ENCODE data around the gene CDS2.

DNA sequence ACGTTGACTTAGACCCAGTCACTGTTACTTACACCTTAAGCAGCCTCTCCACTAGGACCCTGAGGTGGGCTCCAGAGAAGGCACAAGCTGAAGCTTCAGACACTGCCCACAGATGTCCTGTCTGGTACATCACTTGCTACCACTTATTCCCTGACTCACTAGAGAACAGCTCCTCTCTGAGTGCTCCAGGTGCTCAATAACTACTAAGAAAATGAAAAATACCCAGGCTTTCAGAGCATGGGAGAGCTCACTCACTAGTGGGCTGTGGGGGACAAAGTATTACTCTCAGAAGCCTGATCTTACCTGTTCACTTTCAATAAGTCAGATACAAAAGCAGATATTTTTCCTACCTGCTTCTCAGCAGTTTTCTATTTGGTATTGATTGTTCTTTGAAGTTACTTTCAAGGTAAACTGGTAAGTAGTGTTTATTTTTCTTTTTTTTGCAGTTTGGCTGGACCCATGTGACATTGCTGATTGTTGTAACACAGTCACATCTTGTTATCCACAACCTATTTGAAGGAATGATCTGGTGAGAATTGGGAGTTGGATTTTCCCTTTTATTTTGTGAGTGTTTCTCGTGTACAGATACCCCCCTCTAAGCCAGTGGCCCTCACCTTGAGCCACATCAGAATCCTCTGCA, 55.9 kb downstream of the CDS2 start:
- TF ChIP-seq, protein P1, sequence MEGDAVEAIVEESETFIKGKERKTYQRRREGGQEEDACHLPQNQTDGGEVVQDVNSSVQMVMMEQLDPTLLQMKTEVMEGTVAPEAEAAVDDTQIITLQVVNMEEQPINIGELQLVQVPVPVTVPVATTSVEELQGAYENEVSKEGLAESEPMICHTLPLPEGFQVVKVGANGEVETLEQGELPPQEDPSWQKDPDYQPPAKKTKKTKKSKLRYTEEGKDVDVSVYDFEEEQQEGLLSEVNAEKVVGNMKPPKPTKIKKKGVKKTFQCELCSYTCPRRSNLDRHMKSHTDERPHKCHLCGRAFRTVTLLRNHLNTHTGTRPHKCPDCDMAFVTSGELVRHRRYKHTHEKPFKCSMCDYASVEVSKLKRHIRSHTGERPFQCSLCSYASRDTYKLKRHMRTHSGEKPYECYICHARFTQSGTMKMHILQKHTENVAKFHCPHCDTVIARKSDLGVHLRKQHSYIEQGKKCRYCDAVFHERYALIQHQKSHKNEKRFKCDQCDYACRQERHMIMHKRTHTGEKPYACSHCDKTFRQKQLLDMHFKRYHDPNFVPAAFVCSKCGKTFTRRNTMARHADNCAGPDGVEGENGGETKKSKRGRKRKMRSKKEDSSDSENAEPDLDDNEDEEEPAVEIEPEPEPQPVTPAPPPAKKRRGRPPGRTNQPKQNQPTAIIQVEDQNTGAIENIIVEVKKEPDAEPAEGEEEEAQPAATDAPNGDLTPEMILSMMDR (IDR thresholded peaks at IDR 0.05) = no peak
- TF ChIP-seq POLR2A (IDR thresholded peaks at IDR 0.05) = no peak
